ENCODE data around the gene BAZ1B.

DNA sequence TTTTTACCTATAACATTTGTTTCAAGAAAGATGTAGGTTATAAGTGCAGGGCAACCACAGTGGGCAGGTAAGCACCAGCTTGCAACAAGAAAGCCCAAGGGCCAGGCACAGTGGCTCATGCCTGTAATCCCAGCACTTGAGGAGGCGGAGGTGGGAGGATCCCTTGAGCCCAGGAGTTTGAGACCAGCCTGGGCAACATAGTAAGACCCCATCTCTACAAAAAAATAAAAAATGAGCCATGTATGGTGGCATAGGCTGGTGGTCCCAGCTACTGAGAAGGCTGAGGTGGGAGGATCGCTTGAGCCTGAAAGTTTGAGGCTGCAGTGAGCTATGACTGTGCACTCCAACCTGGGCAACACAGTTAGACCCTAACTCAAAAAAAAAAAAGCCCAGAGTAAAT, 22.6 kb upstream of the BAZ1B start:
- TF ChIP-seq, protein P1, sequence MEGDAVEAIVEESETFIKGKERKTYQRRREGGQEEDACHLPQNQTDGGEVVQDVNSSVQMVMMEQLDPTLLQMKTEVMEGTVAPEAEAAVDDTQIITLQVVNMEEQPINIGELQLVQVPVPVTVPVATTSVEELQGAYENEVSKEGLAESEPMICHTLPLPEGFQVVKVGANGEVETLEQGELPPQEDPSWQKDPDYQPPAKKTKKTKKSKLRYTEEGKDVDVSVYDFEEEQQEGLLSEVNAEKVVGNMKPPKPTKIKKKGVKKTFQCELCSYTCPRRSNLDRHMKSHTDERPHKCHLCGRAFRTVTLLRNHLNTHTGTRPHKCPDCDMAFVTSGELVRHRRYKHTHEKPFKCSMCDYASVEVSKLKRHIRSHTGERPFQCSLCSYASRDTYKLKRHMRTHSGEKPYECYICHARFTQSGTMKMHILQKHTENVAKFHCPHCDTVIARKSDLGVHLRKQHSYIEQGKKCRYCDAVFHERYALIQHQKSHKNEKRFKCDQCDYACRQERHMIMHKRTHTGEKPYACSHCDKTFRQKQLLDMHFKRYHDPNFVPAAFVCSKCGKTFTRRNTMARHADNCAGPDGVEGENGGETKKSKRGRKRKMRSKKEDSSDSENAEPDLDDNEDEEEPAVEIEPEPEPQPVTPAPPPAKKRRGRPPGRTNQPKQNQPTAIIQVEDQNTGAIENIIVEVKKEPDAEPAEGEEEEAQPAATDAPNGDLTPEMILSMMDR (IDR thresholded peaks at IDR 0.05) = no peak
- TF ChIP-seq EZH2phosphoT487 (IDR thresholded peaks at IDR 0.05) (no peak), EZH2 (IDR thresholded peaks at IDR 0.05) (no peak)

All from neural progenitor cell (in vitro differentiated cells).